IPS DF 6.9 (cell line): ENCODE data around the gene CACNA1C.

Source experiments
- DNase-seq: peaks from one replicate; pipeline ENCODE4 v3.0.0-alpha.2; 2013; ENCODE audit warnings: low read depth, low spot score
- H3K27ac ChIP-seq: one replicate; pipeline ENCODE4 v1.5.1; 2013; ENCODE audit warnings: low read length, control low read depth
- H3K27me3 ChIP-seq: 2 replicates; pipeline ENCODE4 v1.6.1; 2013; ENCODE audit warnings: mild to moderate bottlenecking, low read length; ENCODE audit not compliant: control insufficient read depth, insufficient read depth
- H3K36me3 ChIP-seq: 2 replicates; pipeline ENCODE4 v1.6.1; 2013; ENCODE audit warnings: low read length; ENCODE audit not compliant: control insufficient read depth, insufficient read depth
- H3K4me1 ChIP-seq: 2 replicates; pipeline ENCODE4 v1.6.1; 2013; ENCODE audit warnings: low read length; ENCODE audit not compliant: control insufficient read depth, insufficient read depth
- H3K4me3 ChIP-seq: 2 replicates; pipeline ENCODE4 v1.5.1; 2013; ENCODE audit warnings: mild to moderate bottlenecking, low read length
- H3K9me3 ChIP-seq: 2 replicates; pipeline ENCODE4 v1.6.1; 2013; ENCODE audit warnings: low read length, inconsistent platforms; ENCODE audit not compliant: control insufficient read depth, insufficient read depth
- WGBS: extraction: QIAGEN DNeasy Blood & Tissue Kit; methylation state at CpG from one replicate; pipeline ENCODE4 v1.1.7; 2013; ENCODE audit warnings: mixed read lengths, missing lambda C conversion rate; ENCODE audit not compliant: insufficient read length, insufficient coverage; 5-methylcytosine and 5-hydroxymethylcytosine counted together

CACNA1C gene

GRCh38 chr12:2631653-2632350 is 579.0 kb downstream of the CACNA1C start:
- Histone ChIP-seq H3K4me3 (no peak overlapping the region), H3K4me1 (peaks cover 2% of the 10 kb centered on the region; the same call in 1 of the 2 replicates), H3K36me3 (no peaks in the 10 kb centered on the region), H3K9me3 (no peaks in the 10 kb centered on the region), H3K27me3 (no peaks in the 10 kb centered on the region), H3K27ac (no peak overlapping the region)
- DNase-seq, result no peak
- no CpG with 5 or more reads among the region's 16 CpGs for WGBS

GRCh38 chr12:2633176-2633824 is 580.5 kb downstream of the CACNA1C start:
- DNase-seq, result no peak
- no peaks in the 10 kb centered on the region for H3K4me1 ChIP-seq
- WGBS, result no CpG with 5 or more reads among the region's 16 CpGs
- no peaks in the 10 kb centered on the region for H3K36me3 ChIP-seq
- no peaks in the 10 kb centered on the region for H3K27me3 ChIP-seq
- H3K4me3 ChIP-seq, result no peak overlapping the region
- H3K9me3 ChIP-seq, result no peaks in the 10 kb centered on the region
- H3K27ac ChIP-seq, result no peak overlapping the region

DNA sequence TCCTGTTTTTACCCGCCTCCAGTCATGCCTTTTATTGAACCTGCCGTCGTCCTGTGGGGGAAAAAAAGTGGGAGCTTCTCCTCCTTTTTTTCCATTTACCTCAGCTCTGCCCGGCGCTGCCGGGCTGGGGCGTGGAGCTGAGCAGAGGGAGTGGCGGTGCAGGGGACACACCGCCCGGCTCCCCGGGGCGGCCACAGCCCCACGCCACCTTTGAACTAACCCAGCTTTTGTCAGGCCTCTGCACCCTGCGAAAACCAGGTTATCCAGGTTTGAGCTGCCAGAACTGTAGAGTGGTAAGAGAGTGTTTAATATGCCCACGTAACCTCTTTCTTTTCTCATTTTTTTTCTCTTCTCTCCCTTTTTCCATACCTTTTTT is 581.0 kb downstream of the CACNA1C start:
- Histone ChIP-seq H3K27me3 (no peaks in the 10 kb centered on the region), H3K27ac (no peak overlapping the region), H3K4me3 (no peak overlapping the region), H3K9me3 (no peaks in the 10 kb centered on the region), H3K4me1 (0 out of 2 replicates have a peak, but pooled peaks cover 1% of the 10 kb centered on the region), H3K36me3 (no peaks in the 10 kb centered on the region)
- no peak for DNase-seq
- WGBS, result no CpG with 5 or more reads among the region's 15 CpGs

GRCh38 chr12:2634471-2634870 is 581.7 kb downstream of the CACNA1C start:
- Histone ChIP-seq H3K36me3 (no peaks in the 10 kb centered on the region), H3K9me3 (no peaks in the 10 kb centered on the region), H3K4me3 (no peak overlapping the region), H3K27ac (no peak overlapping the region), H3K4me1 (0 out of 2 replicates have a peak, but pooled peaks cover 1% of the 10 kb centered on the region), H3K27me3 (no peaks in the 10 kb centered on the region)
- WGBS, result no CpG with 5 or more reads among the region's 2 CpGs
- DNase-seq, result no peak

DNA sequence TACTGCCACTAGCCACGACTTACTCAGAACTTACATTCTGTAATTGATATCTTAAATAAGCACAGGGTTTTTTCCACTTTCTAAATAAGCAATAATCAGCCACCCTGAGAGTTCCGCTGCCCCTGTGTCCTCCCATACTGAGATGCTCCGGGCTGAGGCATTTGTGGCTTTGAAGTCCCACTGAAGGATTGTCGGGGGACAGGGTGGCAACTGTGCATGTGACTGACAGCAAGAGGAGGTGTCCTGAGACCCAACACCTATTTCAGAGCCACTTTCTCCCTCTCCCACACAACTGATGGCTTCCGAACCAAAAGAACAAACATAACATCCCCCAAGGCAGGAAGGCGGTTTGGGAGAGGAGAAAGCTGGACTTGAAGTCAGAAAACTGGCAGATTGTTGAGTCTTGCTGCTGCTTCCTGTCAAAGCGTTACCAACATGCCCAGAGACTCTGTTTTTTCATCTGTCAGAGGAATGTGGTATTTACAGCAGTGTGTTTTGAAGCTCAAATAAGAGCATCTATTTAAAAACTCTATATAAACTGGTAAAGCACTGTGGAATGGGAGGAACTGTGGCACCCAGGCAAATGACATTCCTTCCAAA is 584.1 kb downstream of the CACNA1C start:
- no peak for DNase-seq
- no peak overlapping the region for H3K27ac ChIP-seq
- no CpG with 5 or more reads among the region's 7 CpGs for WGBS

GRCh38 chr12:2637371-2637770 is 584.6 kb downstream of the CACNA1C start:
- H3K36me3 ChIP-seq, result no peaks in the 10 kb centered on the region
- H3K27me3 ChIP-seq, result no peaks in the 10 kb centered on the region
- DNase-seq, result no peak
- H3K27ac ChIP-seq, result no peak overlapping the region
- H3K9me3 ChIP-seq, result no peaks in the 10 kb centered on the region
- WGBS, result no CpG with 5 or more reads among the region's 8 CpGs
- no peak overlapping the region for H3K4me3 ChIP-seq
- H3K4me1 ChIP-seq, result peaks cover 6% of the 10 kb centered on the region

More for the DNA sequence above, 584.1 kb downstream of the CACNA1C start:
- H3K27me3 ChIP-seq, result no peaks in the 10 kb centered on the region
- no peaks in the 10 kb centered on the region for H3K9me3 ChIP-seq
- peaks cover 6% of the 10 kb centered on the region for H3K4me1 ChIP-seq
- H3K4me3 ChIP-seq, result no peak overlapping the region
- H3K36me3 ChIP-seq, result no peaks in the 10 kb centered on the region

GRCh38 chr12:2638273-2639019 is 585.7 kb downstream of the CACNA1C start:
- Histone ChIP-seq H3K27me3 (no peaks in the 10 kb centered on the region), H3K9me3 (no peaks in the 10 kb centered on the region), H3K27ac (no peak overlapping the region), H3K4me3 (no peak overlapping the region), H3K4me1 (peaks cover 6% of the 10 kb centered on the region), H3K36me3 (no peaks in the 10 kb centered on the region)
- WGBS, result no CpG with 5 or more reads among the region's 15 CpGs
- DNase-seq, result no peak

GRCh38 chr12:2639020-2639298 is 586.2 kb downstream of the CACNA1C start:
- no peaks in the 10 kb centered on the region for H3K9me3 ChIP-seq
- WGBS, result no CpG with 5 or more reads among the region's 10 CpGs
- peaks cover 6% of the 10 kb centered on the region for H3K4me1 ChIP-seq
- H3K36me3 ChIP-seq, result no peaks in the 10 kb centered on the region
- H3K4me3 ChIP-seq, result no peak overlapping the region
- H3K27ac ChIP-seq, result no peak overlapping the region
- no peak for DNase-seq
- no peaks in the 10 kb centered on the region for H3K27me3 ChIP-seq

GRCh38 chr12:2640281-2640680 is 587.5 kb downstream of the CACNA1C start:
- H3K4me3 ChIP-seq, result no peak overlapping the region
- no peaks in the 10 kb centered on the region for H3K36me3 ChIP-seq
- peaks cover 6% of the 10 kb centered on the region for H3K4me1 ChIP-seq
- WGBS, result no CpG with 5 or more reads among the region's 10 CpGs
- DNase-seq, result no peak
- H3K27me3 ChIP-seq, result no peaks in the 10 kb centered on the region
- H3K9me3 ChIP-seq, result no peaks in the 10 kb centered on the region
- no peak overlapping the region for H3K27ac ChIP-seq

DNA sequence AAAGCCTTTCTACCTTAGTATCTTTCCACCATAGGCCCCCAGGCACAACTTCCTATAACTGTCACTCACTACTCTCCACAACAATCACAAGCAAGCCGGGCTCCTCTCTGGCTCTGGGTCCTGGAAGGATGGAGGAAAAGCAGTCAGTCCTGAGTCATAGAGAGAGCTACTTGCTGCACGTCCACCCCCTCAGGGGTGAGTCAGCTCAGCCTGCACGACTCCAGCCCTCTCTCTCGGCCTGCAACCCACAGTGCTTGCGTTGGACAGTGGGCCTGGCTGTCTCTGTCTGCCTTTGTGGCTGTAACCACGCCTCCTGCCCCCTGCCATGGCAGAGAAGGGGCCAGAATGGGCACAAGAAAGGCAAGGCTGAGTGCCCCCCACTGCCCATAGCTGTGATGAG is 587.9 kb downstream of the CACNA1C start:
- Histone ChIP-seq H3K4me3 (no peak overlapping the region), H3K9me3 (no peaks in the 10 kb centered on the region), H3K4me1 (peaks cover 6% of the 10 kb centered on the region), H3K36me3 (no peaks in the 10 kb centered on the region), H3K27me3 (no peaks in the 10 kb centered on the region), H3K27ac (no peak overlapping the region)
- DNase-seq, result no peak
- no CpG with 5 or more reads among the region's 6 CpGs for WGBS
